Epidermal melanocyte (primary cell): ENCODE data around the gene ELAVL4.
"Not testable (repeated sequence)": the region's sequence is repeated elsewhere in the genome, so short reads cannot be mapped to it uniquely, and the experiment has no call there.

Experiments
- DNase-seq: peaks from one replicate; pipeline ENCODE4 v3.0.0; 2011; ENCODE audit warnings: low spot score; ENCODE audit not compliant: insufficient read length

The ELAVL4 gene

DNA sequence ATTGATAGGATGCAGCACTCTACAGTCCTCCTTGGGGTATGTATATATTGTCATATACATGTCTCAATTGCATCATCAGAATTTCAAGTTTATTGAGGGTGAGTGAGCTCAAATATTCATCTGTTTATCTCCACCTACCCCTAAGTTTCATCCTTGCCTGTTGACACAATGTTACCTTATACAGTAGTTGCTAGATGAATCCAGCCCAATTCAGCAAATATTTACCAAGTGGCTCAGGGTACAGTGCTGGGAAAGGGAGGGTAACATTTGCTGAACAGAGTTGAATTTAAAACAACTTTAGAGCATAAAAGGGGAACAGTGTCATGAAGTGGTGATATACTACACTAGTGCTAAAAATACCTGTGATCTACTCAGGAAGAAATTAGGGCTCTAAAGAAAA is 14.4 kb downstream of the ELAVL4 start:
- no peak for DNase-seq

DNA sequence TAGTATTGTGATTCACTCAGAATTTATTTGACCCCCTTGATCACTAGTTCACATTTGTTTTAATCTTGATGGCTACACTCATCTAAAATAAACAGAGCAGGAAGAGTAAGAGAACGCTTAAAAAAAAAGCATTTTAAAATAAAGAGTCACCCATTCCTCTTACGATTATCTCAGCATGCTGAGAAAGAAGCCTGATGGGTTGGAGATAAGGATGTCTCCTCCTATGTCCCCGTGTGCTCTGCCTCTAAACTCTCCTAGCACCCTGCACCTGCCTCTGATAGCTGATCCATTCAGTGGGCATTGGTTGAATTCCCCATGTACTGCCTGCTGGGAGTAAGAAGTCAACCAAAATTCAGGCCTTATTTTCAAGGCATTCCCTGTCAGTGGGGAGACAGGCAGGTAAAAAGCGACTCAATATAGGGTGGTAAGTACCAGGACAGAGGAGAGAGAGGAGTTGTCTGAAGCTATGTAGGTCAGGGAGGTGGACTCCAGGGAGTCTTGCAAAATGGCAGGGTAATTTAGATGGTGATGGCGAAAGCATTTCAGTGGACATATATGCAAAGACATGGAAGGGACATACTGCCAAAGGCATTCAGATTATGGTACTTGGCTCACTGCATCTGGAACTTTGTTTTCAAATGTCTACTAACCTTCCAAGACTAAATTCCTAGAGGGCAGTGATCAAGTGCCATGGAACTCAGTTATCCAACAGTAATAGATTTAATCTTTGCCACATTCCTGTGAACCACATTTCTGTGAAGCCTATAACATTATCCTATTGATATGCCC is 18.4 kb downstream of the ELAVL4 start:
- DNase-seq = no peak

DNA sequence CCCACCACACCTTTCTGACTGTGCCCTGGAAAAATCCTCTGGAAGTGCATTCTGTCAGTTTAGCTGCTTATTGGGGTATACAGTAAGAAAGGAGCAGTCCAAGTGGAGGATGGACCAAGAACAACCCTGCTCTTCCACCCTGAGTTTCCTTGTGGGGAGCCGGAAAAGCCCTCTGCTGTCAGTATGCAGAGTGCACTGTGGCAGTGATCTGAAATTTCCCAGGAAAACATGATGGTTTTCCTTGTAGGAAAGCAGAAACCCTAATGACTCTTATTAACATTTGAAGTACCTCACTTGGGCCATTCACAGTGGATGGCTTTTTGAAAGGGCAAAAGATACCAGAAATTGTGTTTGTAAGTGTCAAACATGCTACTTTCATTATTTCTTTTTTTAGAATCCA is 20.5 kb downstream of the ELAVL4 start:
- DNase-seq = no peak

DNA sequence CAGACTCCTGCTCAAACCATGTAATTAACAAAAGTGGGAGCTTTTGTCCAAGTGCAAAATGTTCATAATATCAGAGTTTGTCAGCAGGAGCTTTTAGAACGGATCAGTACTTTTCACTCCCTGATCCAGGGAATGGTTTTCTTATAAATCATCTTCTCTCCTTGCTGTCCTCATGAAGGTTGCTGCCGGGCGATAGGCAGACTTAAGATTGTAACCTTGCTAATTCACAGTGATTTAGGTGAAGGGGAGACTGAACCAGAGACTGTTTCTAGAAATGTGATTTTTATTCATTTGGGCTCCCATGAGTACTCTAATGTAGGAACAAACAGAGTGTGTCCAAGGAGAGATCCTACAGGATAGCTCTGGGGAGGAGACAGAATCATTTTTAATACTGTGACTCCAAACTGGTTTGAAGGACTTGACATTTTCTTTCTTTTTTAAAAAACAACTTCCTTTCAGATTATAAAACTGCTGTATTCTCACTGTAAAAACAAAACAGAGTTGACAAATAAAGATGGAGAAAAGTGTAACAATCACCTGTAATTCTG is 23.7 kb downstream of the ELAVL4 start:
- DNase-seq = no peak

DNA sequence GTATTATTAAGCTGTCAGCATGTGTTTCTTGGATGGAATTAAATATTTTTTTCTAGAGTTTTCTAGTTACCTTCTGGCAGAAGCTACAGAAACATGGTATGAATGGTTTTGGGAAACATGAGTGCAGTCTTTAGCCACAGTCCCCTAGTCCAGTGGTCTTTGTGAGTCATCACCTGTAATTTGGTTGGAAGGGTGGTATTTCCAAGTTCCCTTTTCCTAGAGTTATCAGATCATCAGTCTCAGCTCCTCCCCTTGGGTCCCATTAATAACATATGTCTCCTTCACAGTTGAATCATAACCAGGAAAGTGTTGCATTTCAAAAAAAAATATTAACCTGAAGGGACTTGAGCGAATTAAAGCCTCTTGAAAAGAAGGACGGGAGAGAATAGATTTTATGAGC is 27.0 kb downstream of the ELAVL4 start:
- DNase-seq = no peak

DNA sequence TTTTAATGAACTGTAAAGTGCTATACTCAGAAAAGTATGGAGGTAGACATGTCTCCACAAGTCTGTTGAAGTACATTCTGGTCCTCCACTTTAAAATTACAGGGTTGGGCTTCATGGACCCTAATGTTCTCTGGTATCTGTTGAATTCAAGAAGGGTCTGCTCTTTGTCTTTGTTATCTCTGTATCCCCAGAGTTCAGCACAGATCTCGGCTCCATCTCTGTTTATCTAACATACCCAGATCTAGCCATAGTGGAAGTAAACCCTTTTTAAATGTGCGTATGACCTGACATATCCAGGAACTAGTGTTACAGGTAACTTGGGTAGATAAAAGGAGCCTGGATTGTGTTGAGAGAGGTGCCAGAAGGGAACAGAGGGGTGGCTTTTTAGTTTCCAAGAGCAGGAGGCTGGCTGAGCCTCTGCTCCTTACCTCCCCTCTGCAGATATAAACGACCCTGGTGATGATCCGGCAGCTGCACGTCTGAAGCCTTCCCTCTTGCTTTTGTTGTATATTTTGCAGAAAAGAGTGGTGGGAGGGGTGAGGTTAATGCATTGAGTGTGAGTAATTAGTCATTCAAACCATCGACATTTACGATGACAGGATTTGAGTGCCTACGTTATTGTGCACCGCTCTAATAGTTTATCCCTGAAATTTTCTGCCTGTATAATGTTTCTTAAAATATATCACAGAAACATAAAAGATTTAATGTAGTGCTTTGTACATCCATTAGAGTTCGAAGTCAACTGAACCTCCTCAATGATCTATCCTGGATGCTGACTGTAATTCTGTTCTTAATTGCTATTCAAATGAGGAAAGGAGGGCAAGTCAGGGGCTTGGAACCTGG is 30.8 kb downstream of the ELAVL4 start:
- no peak for DNase-seq

DNA sequence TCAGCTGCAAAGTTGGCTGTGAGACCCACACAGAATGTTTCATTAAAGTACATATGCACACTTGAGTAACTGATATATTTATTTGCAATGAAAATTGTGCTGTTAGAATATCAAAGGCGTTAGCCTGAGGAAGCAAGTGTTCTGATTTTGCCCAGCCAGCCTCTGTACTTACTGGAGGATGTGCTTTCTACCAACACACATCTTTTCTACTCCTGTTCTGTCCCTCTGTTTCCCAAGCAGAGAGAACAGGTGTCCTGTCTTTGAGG is 31.4 kb downstream of the ELAVL4 start:
- DNase-seq = no peak

DNA sequence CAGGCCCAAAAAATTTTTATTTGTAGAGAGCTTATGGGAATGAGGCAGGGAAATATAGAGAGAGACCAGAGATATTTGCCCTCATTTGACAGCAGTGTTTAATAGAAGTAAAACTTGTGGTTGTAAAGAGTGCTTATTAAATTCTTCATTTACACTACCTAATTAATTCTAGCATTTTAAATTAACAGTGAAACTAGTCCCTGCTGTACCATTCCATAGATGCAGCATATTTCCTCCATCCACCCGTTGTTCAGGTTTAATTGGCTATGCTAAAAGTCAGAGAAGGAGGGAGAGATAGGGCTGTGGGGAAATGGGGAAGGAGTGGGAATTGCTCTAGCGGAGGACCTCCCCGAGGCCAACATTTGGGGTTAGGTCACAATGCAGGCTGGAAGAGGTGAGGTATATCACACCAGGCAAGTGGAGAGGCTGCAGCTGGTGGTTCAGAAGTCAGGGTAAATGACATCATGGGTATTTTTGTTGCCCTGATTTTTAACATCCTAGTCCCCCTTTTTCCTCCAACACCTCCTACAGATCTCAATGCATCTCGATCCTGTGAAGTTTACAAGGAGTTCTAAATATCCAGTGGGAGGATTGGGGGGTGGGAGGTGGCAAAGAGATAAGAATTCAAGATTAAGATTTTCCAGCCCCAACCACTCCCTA is 38.6 kb downstream of the ELAVL4 start:
- DNase-seq = no peak

DNA sequence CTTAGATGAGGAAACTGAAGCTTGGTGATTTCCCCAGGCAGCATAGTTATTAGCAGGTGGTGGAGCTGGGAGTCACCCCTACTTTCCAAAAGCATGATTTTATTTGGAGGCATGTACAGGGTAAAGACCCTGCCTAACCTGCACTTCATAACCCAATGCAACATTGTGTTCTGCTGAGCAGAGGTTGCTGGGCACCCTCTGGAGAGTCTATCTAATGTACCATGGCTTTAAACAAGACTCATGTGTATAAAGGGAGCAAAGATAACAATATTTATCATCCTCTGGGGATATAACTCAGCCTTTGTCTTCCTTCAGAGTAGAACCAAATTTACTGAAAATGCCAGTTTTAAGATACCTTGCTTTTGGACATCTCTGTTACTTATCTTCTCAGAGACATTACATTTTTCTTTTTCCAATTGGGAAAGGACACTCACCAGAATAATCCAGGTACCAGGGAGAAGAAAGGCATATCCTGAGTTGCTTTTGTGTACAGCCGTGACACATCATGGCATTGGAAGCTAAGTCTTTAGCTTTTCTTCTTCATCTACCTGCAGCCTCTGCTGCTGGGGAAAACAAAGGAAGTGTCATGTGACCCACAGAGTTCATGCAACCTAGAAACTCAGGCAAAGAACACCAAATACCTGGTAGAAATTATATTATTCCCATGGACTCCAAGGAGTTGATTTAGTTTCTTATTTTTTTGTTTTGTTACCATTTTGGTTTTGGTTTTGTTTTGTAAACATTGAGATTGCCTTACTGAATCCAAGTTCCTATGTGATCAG is 39.6 kb downstream of the ELAVL4 start:
- DNase-seq = no peak

DNA sequence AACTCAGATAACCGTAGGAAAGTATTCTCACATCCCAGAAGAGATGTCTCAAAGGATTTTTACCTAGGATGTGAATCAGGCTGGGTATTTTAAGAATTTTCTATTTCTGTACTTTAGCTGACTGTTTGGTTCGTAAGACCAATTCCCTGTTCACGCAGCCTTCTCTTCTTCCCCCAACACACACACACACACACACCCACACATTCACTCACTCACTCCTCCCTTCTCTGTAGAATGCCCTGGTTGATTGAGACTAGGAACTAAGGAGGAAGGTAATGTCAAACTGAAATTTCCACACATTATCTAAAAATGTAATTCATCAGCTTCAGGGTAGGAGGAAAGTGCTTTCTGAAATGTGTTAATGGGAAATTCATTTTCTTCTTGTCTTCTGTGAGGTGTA is 43.5 kb downstream of the ELAVL4 start:
- no peak for DNase-seq

DNA sequence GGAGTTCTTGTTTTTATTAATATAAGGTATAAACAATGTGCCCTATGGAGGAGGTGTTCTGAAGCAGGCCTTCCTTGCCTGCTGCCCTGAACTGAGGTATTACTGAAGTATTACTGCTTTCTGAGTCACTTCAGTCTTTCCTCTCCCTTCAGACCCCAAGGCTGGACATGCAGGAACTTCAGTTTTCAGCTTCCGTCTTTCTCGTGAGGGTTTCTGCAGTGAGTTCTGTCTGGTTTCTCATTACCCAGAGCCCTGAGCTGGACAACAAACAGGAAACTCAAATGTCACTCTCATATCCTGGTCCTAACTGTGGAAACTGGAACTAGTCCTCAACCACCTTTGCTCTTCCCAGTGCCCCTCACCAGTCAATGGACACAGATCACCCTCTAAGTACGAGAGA is 46.8 kb downstream of the ELAVL4 start:
- no peak for DNase-seq

DNA sequence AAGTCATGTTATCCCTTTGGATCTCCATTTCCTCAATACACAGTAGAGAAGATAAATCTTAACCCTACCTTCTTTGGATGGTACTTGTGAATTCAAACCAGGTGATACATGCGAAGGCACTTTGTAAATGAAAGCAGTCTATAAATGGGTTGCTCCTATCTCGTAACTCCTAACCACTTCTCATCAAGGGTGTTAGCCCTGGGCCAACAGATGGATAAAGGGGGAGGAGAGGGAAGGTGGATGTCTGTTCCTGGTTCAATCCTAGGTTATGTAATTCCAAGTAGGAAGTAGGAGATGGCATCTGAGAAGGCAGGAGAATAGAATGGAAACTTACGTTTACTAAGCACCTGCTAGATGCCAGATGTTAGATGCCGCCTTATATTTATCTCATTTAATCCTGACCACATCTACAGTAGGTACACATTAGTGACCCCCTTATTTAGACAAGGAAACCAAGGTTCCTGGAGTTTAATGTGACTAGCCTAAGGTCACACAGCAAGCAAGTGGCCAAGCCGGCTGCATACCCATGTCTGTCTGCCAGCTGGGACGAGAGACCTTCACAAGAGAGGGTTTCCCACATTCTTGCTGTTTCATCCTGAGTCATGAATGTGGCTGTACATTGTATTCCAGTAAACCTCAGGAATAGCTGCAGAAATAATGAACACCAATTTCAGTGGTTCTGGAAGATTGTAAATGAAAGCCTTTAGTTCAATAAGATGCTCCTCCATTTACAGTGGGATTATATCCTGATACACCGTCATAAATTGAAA is 47.7 kb downstream of the ELAVL4 start:
- DNase-seq = no peak

DNA sequence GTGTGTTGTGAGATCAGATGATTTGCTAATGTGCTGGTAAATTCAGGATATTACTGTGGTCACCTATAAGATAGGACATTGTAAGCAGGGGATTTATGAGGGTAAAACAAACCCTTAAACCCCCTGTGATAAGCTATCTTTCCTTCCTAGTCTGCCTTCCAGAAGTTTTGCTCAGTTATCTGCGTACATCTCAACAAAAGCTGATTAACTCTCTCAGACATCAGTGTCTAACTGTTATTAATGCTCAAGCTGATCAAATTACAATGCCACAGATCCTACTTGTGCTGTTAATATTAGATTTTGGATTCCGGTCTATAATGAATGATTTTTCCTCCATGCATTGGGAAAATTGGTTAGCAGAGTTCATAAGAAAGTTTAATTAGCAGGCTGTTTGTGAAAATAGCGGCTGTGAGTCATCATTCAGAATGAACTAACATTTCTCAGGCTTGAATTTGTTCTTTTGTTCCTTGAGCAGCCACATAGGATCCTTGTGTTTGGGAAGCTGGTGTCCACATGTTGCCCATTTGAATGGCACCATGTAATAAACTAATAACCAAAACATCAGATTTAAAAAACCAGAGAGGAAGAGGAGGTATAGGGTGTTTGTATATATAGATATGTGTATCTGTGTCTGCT is 48.7 kb downstream of the ELAVL4 start:
- DNase-seq = no peak

DNA sequence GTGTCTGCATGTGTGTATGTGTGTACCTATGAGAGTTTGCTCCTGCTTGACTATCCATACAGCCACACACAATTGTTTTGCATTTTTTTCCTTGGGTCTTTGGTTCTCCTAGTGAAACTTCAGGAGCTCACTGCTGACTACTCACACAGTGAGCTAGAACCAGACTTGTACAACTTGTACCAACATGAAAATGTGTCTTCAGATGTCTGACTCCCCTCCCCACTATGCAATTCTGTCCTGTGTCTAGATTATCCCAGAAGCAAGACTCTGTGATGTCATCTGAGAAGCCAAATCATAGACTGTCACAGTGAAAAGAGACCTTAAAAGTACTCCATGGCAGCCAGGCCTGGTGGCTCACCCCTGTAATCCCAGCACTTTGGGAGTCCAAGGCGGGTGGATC is 49.7 kb downstream of the ELAVL4 start:
- DNase-seq = no peak

DNA sequence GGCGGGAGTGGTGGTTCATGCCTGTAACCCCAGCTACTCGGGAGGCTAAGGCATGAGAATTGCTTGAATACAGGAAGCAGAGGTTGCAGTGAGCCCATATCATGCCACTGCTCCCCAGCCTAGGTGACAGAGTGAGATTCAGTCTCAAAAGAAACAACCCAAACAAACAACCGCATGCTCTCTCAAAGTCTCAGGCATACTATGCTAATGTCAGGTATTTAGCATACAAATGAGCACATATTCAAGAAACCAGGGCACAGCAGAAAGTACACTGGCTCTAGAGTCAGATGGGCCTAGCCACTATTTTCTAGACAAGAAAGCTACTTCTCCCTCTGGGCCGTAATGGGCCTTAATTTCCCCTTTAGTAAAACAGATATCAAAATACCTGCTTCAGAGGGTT is 55.0 kb downstream of the ELAVL4 start:
- no peak for DNase-seq

DNA sequence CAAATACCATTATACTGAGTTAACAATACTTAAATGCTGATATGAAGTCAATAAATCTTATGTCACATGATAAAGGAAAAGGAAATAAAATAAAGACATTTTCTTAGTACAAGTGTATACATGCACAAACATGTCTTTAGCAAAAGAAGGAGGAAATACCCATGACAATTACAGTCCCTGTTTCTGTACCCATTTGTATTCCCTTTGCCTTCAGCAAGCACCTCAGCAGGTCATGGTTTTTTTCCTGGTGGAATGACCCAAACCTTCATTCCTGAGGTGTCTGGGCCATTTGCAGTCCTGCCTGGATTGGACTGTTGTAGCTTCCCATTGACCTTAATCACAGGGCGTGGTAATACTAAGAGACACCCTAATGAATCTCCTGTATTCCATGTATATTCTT is 57.6 kb downstream of the ELAVL4 start:
- not testable (repeated sequence) for DNase-seq

DNA sequence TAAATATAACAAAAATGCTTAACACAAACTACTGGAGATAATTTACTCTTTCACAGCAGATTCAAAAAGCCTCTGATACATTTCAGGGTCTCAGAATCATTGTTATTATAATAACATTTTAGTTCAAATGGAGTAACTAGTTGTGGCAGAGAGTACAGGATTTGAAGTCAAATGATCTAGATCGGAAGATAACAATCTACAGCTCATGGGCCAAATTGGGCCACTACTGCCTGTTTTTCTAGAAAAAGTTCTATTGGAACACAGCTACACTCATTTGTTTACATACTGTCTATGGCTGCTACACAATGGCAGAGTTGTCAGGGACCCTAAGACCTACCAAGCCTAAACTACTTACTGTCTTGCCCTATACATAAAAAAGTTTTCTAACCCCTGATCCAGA is 63.6 kb downstream of the ELAVL4 start:
- DNase-seq = no peak

DNA sequence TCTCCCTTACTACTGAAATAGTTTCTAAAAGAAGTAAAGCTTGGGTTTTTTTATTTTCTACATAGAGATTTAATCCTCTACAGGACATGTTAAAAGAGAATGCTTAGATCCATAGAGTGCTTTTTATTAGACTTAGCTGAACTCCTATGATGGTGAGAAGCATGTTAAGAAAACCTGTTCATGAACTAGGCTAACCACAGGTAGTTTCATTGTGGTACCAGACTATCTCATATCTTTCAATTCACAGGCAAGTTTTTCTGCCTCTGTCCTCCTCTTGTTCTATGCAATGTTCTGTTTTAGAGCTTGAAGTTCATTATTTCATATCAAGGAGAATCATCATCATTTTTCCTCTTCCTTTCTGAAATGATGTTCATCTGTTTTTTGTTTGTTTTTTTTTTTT is 65.4 kb downstream of the ELAVL4 start:
- no peak for DNase-seq

DNA sequence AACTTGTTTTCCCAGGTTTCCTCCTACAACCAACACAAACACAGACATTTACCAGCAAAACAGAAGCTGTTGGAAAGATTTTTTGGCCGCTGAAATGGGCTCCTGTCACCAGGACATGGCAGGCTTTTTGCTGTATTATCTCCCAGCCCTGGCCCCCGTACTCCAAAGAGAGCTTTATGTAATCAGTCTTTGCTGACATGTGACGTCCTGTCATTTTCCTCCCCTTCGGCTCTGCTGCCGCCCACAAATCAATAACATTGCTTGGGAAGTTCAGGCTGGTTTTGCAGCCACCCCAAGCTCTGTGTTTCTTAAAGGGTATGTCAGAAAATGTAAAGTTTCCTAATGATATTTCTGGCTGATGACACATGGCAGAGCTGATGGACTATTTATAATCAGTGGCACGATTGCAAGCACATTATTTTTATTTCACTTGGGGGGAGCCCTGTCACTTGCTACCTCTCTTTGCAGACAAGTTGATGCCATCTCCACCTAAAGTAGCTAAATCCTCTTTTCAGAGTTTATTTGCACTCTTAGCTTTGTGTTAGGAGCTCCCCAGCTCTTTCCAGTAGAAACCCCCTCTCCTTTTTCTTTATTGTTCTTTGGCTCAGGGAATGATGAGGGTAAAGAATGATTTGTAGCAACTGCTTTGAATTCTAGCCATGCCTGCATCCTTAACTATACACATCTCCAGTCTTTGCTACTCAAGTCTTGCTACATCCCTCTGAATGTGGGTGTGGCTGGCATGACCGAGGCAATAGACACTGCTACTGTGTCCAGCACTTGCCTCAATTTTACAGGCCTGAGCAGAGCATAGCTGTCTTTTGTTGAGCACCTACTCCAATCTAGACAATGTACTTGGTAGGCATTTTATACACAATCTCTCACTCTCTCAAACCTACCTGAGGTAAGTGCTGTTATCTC is 67.3 kb downstream of the ELAVL4 start:
- no peak for DNase-seq
